OCI-LY3 (cell line): ENCODE data around the gene AKAP12.

Experiments used
- H2AFZ ChIP-seq: fragments of 200-600, 300-600 bp; shearing (Covaris generic); 2 replicates; pipeline ENCODE4 v1.6.0; 2014; ENCODE audit warnings: antibody characterized with exemption, low read depth, low read length
- H3K27ac ChIP-seq: fragments of 200-600, 300-600 bp; sonication (generic); 2 replicates; pipeline ENCODE4 v1.5.1; 2014; ENCODE audit warnings: mild to moderate bottlenecking, low read length, moderate library complexity, mixed read lengths
- H3K27me3 ChIP-seq: fragments of 200-600, 300-600 bp; sonication (generic); 2 replicates; pipeline ENCODE4 v1.6.1; 2014; ENCODE audit warnings: low read depth, low read length, mixed read lengths
- H3K36me3 ChIP-seq: fragments of 200-600, 300-600 bp; sonication (generic); replicated peaks from 2 replicates; pipeline ENCODE3; 2014; ENCODE audit warnings: low read depth, low read length, mixed read lengths
- H3K4me1 ChIP-seq: fragments of 300-600, 200-600 bp; sonication (generic); 2 replicates; pipeline ENCODE4 v1.6.1; 2014; ENCODE audit warnings: low read length, mixed read lengths
- H3K4me2 ChIP-seq: fragments of 200-600, 300-600 bp; sonication (generic); 2 replicates; pipeline ENCODE4 v1.6.1; 2014; ENCODE audit warnings: low read length, mixed read lengths
- H3K4me3 ChIP-seq: fragments of 300-600, 200-600 bp; sonication (generic); 2 replicates; pipeline ENCODE4 v1.5.1; 2014; ENCODE audit warnings: antibody characterized with exemption, mild to moderate bottlenecking, low read length, moderate library complexity
- H3K79me2 ChIP-seq: fragments of 300-600, 200-600 bp; shearing (Covaris generic); 2 replicates; pipeline ENCODE4 v1.6.1; 2014; ENCODE audit warnings: mild to moderate bottlenecking, low read length, mixed read lengths
- H3K9ac ChIP-seq: fragments of 300-600, 200-600 bp; shearing (Covaris generic); 2 replicates; pipeline ENCODE4 v1.6.0; 2014; ENCODE audit warnings: mild to moderate bottlenecking, low read length, moderate library complexity
- H3K9me3 ChIP-seq: fragments of 200-600, 300-600 bp; shearing (Covaris generic); 2 replicates; pipeline ENCODE4 v1.6.1; 2014; ENCODE audit warnings: low read length, mixed read lengths; ENCODE audit not compliant: insufficient read depth
- H4K20me1 ChIP-seq: fragments of 200-600, 300-600 bp; sonication (generic); 2 replicates; pipeline ENCODE4 v1.6.1; 2016; ENCODE audit warnings: low read length, mixed read lengths; ENCODE audit not compliant: insufficient read depth
- CTCF ChIP-seq: fragments of 200-600, 300-600 bp; sonication (generic); IDR thresholded peaks from 2 replicates; pipeline ENCODE4 v1.5.1; 2014; ENCODE audit warnings: antibody characterized with exemption, low read length, low read depth
- EZH2phosphoT487 ChIP-seq: fragments of 200-600 bp; shearing (Covaris generic); IDR thresholded peaks from 2 replicates; pipeline ENCODE4 v1.6.1; 2018; ENCODE audit warnings: antibody characterized with exemption, mixed run types, low read depth

AKAP12 gene

DNA sequence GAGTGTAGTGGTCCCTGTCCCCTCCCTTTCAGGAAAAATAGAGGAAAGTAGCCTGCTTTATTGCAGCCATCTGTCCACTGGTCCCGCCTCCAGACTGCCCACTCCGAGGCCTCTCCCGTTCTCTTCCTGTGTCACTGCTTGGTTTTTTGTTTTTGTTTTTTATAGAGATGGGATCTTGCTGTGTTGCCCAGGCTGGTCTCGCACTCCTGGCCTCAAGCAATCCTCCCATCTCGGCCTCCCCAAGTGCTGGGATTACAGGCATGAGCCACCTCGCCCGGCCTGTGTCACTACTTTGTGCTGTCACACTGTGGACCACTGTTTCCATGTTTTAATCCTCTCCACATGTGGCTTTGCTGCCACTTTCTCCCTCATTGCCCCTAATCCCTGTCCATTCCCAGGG lies 80.4 kb downstream of the AKAP12 start:
- Histone ChIP-seq H3K4me1 (peaks cover 4% of the 10 kb centered on the region), H3K36me3 (no peaks in the 10 kb centered on the region), H3K27ac (no peak overlapping the region), H3K27me3 (no peaks in the 10 kb centered on the region), H3K9me3 (no peaks in the 10 kb centered on the region), H3K79me2 (no peaks in the 10 kb centered on the region), H2AFZ (no peak overlapping the region), H3K4me3 (no peak overlapping the region), H3K4me2 (no peak overlapping the region), H3K9ac (no peak overlapping the region), H4K20me1 (no peaks in the 10 kb centered on the region)
- no peak for TF ChIP-seq EZH2phosphoT487
- no peak for TF ChIP-seq CTCF

DNA sequence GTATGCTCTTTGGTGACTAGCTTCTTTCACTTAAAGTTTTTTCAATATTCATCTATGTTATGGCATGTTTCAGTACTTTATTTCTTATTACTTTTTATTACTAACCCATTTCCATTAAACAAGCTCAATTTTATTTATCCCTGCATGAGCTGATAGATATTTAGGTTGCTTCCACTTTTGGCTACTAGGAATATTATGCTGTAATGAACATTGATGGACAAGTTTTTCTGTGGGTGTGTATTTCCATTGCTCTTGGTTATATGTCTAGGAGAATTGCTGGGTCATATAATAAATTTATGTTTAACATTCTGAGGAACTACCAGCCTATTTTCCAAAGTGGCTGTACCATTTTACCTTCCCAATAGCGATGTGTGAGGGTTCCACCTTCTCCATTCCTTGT lies 81.7 kb downstream of the AKAP12 start:
- peaks cover 4% of the 10 kb centered on the region for H3K4me1 ChIP-seq
- H3K9ac ChIP-seq, result no peak overlapping the region
- H3K4me2 ChIP-seq, result no peak overlapping the region
- H3K79me2 ChIP-seq, result no peaks in the 10 kb centered on the region
- no peaks in the 10 kb centered on the region for H3K27me3 ChIP-seq
- TF ChIP-seq EZH2phosphoT487 (no peak), CTCF (no peak)
- no peaks in the 10 kb centered on the region for H3K9me3 ChIP-seq
- no peak overlapping the region for H2AFZ ChIP-seq
- no peaks in the 10 kb centered on the region for H3K36me3 ChIP-seq
- H3K27ac ChIP-seq, result no peak overlapping the region
- H3K4me3 ChIP-seq, result no peak overlapping the region
- H4K20me1 ChIP-seq, result no peaks in the 10 kb centered on the region

- H3K9ac ChIP-seq, result no peak overlapping the region
- TF ChIP-seq CTCF (no peak), EZH2phosphoT487 (no peak)
- no peak overlapping the region for H3K4me2 ChIP-seq
- no peaks in the 10 kb centered on the region for H4K20me1 ChIP-seq
- H3K4me3 ChIP-seq, result no peak overlapping the region
- no peaks in the 10 kb centered on the region for H3K27me3 ChIP-seq
- H3K79me2 ChIP-seq, result no peaks in the 10 kb centered on the region
- H3K9me3 ChIP-seq, result no peaks in the 10 kb centered on the region
- H3K27ac ChIP-seq, result no peak overlapping the region
- H2AFZ ChIP-seq, result no peak overlapping the region
- peaks cover 4% of the 10 kb centered on the region for H3K4me1 ChIP-seq
- H3K36me3 ChIP-seq, result no peaks in the 10 kb centered on the region
Measured at GRCh38 chr6:151322570-151322969, 82.8 kb downstream of the AKAP12 start.

DNA sequence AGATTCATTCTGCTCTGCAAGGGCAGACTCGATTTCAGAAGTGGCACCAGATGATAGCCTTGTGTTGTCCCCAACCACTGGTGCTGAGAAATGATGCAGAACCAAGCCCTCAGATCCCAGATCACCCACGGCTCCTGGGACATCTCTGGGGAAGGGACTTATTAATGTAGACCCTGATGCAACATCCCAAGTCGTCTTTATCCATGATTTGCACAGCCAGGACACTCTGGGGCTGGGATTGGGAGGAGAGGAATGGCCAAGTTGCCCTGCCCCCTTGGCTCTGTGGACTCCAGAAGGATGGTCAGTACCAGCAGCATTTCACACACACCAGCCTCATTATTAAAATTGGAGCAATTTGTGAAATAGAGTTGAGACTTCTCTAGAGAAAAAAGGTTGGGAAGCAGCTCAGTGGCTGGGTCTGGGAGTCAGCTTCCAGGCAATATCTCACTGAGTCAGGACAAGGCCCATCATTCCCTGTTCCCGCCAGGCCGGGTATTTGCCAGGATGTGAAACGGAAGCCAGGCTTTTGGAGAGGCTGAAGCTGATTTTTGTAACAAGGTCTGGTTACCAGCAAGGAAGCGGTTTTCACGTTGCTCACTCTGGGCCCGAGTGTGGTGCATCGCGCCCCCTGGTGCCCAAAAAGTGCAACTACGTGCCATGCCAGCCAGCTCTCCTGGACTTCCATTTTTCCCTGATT lies 84.2 kb downstream of the AKAP12 start:
- Histone ChIP-seq H3K9me3 (no peaks in the 10 kb centered on the region), H3K36me3 (no peaks in the 10 kb centered on the region), H3K4me1 (peaks cover 4% of the 10 kb centered on the region), H3K27ac (no peak overlapping the region), H3K27me3 (no peaks in the 10 kb centered on the region), H3K9ac (no peak overlapping the region), H3K4me3 (no peak overlapping the region), H3K79me2 (no peaks in the 10 kb centered on the region), H2AFZ (no peak overlapping the region), H4K20me1 (no peaks in the 10 kb centered on the region), H3K4me2 (peak overlapping the region; percentile 31)
- TF ChIP-seq CTCF (peak; percentile 84), EZH2phosphoT487 (no peak)
